GM12878 (cell line): Measurements from ENCODE around the gene OMG. TPM values are rescaled to one million over a fixed set of nuclear protein-coding genes. Genes with fewer than 3 reads are reported as not detected.

Source experiments
- ATAC-seq: fragments of 200-7000 bp; cut with Tn5 transposase; 3 replicates; pipeline ENCODE4 v1.9.1; 2020; ENCODE audit warnings: mild to moderate bottlenecking, moderate library complexity
- BruUV-seq: library from RNA; stranded (reverse); fragments of 400-500 nt; replicated peaks from 2 replicates; lab custom pipeline; 2021; lab: Mats Ljungman, UMichigan
- CTCF ChIA-PET: fragments of 300-600 bp; sonication (Branson Sonifier 250); formaldehyde crosslinking; extraction: SDS; loops from one replicate; lab custom pipeline; 2021; ENCODE audit warnings: inconsistent platforms; lab: Yijun Ruan, JAX
- POLR2A ChIA-PET: fragments of 350-600 bp; formaldehyde crosslinking; extraction: SDS; loops from one replicate; lab custom pipeline; 2021; ENCODE audit warnings: inconsistent platforms; lab: Charles Lee
- RAD21 ChIA-PET: fragments of 300-600 bp; sonication (Branson Sonifier 250); formaldehyde crosslinking; loops from one replicate; lab custom pipeline; 2023; ENCODE audit warnings: antibody characterized with exemption; ENCODE audit not compliant: unreplicated experiment; lab: Charles Lee
- SMC1A ChIA-PET: fragments of 300-600 bp; sonication (Branson Sonifier 250); formaldehyde crosslinking; loops from one replicate; lab custom pipeline; 2023; ENCODE audit not compliant: unreplicated experiment, uncharacterized antibody; lab: Charles Lee
- DNase-seq: peaks from one replicate; pipeline ENCODE4 v3.0.0-alpha.2; 2011; ENCODE audit warnings: low read depth, low spot score
- FAIRE-seq: peaks from 3 replicates; lab custom pipeline; 2011; peaks lifted over from hg19 to GRCh38; lab: Jason Lieb, UNC
- H2AFZ ChIP-seq: 2 replicates; pipeline ENCODE4 v1.6.0; 2011; ENCODE audit warnings: low read depth, low read length, control low read depth; ENCODE audit not compliant: control insufficient read depth
- H3K27ac ChIP-seq: 2 replicates; pipeline ENCODE4 v1.5.1; 2011; ENCODE audit warnings: control low read depth; ENCODE audit not compliant: control insufficient read depth, insufficient read depth
- H3K27me3 ChIP-seq, 2 experiments: replicated peaks in 1 of 2; 2 replicates each; pipeline versions ENCODE4 v1.6.0 to v1.6.1; 2011; ENCODE audit warnings: low read length in 1 of 2; ENCODE audit not compliant: control insufficient read depth in 2 of 2, insufficient read depth in 2 of 2
- H3K36me3 ChIP-seq, 2 experiments: 2 replicates each; pipeline ENCODE4 v1.5.1; 2011; ENCODE audit warnings: low read length in 1 of 2; ENCODE audit not compliant: control insufficient read depth in 2 of 2, insufficient read depth in 2 of 2
- H3K4me1 ChIP-seq: 2 replicates; pipeline ENCODE4 v1.6.1; 2011; ENCODE audit warnings: mild to moderate bottlenecking, low read length, moderate library complexity, mixed read lengths; ENCODE audit not compliant: control insufficient read depth, insufficient read depth
- H3K4me2 ChIP-seq: 2 replicates; pipeline ENCODE4 v1.6.0; 2011; ENCODE audit warnings: control low read depth; ENCODE audit not compliant: control insufficient read depth, insufficient read depth
- H3K4me3 ChIP-seq: fragments of 200-600 bp; sonication (generic); 2 replicates; pipeline ENCODE4 v1.5.1; 2016
- H3K79me2 ChIP-seq: 2 replicates; pipeline ENCODE4 v1.6.0; 2011; ENCODE audit warnings: low read length; ENCODE audit not compliant: control insufficient read depth, insufficient read depth
- H3K9ac ChIP-seq: 2 replicates; pipeline ENCODE4 v1.8.0; 2011; ENCODE audit warnings: low read length, control low read depth, mixed read lengths; ENCODE audit not compliant: control insufficient read depth, insufficient read depth
- H3K9me3 ChIP-seq: replicated peaks from 3 replicates; pipeline ENCODE4 v1.5.1; 2011; ENCODE audit warnings: mild to moderate bottlenecking, low read length; ENCODE audit not compliant: control insufficient read depth, insufficient read depth
- H4K20me1 ChIP-seq: 2 replicates; pipeline ENCODE4 v1.6.0; 2011; ENCODE audit not compliant: control insufficient read depth, insufficient read depth
- BACH1 ChIP-seq: fragments of 450-650 bp; IDR thresholded peaks from 2 replicates; pipeline ENCODE4 v1.6.1; 2017; ENCODE audit warnings: mild to moderate bottlenecking, borderline replicate concordance
- CBFB ChIP-seq: IDR thresholded peaks from 2 replicates; pipeline ENCODE4 v1.6.1; 2016; ENCODE audit warnings: antibody characterized with exemption, low read depth
- CREM ChIP-seq: IDR thresholded peaks from 2 replicates; pipeline ENCODE4 v1.6.1; 2014; ENCODE audit warnings: antibody characterized with exemption, low read depth
- EGR1 ChIP-seq, 2 experiments: IDR thresholded peaks; 1 replicate in 1 of 2; 2 replicates in 1 of 2; pipeline ENCODE4 v1.6.1; 2011 to 2012; ENCODE audit warnings: low read depth in 2 of 2, low read length in 2 of 2, borderline replicate concordance in 1 of 2, mild to moderate bottlenecking in 1 of 2, moderate library complexity in 1 of 2
- FOXM1 ChIP-seq: IDR thresholded peaks from 2 replicates; pipeline ENCODE4 v1.6.1; 2012; ENCODE audit warnings: low read depth, mild to moderate bottlenecking, inconsistent platforms, low read length, moderate library complexity
- GATAD2B ChIP-seq: fragments of 450-650 bp; conservative IDR thresholded peaks from 2 replicates; pipeline ENCODE4 v1.6.1; 2017; ENCODE audit warnings: low read depth, mild to moderate bottlenecking, moderate library complexity
- HDGF ChIP-seq: fragments of 450-650 bp; IDR thresholded peaks from 2 replicates; pipeline ENCODE4 v1.6.1; 2016; ENCODE audit warnings: antibody characterized with exemption
- MLLT1 ChIP-seq: fragments of 450-650 bp; IDR thresholded peaks from 2 replicates; pipeline ENCODE4 v1.6.1; 2016; ENCODE audit warnings: mild to moderate bottlenecking
- MYB ChIP-seq: fragments of 150-350 bp; IDR thresholded peaks from 2 replicates; pipeline ENCODE4 v1.6.1; 2014; ENCODE audit warnings: mild to moderate bottlenecking, low read depth, low read length, borderline replicate concordance
- MYC ChIP-seq: IDR thresholded peaks from 2 replicates; pipeline ENCODE4 v1.6.1; 2011; ENCODE audit warnings: mild to moderate bottlenecking, low read length, moderate library complexity, inconsistent platforms; ENCODE audit not compliant: insufficient read depth, insufficient replicate concordance, insufficient read length, severe bottlenecking
- NFYA ChIP-seq: IDR thresholded peaks from 2 replicates; pipeline ENCODE4 v1.6.1; 2011; ENCODE audit warnings: low read depth, mild to moderate bottlenecking, low read length, improper control_type of control experiment, borderline replicate concordance
- PAX8 ChIP-seq: fragments of 450-650 bp; IDR thresholded peaks from 2 replicates; pipeline ENCODE4 v1.6.1; 2017; ENCODE audit warnings: mild to moderate bottlenecking, moderate library complexity
- SMAD1 ChIP-seq: fragments of 450-650 bp; IDR thresholded peaks from 2 replicates; pipeline ENCODE4 v1.6.1; 2018; ENCODE audit warnings: mild to moderate bottlenecking, low read depth; ENCODE audit not compliant: partially characterized antibody
- SREBF2 ChIP-seq: IDR thresholded peaks from 2 replicates; pipeline ENCODE4 v1.6.1; 2012; ENCODE audit warnings: mild to moderate bottlenecking, low read length
- TAF1 ChIP-seq: IDR thresholded peaks from 2 replicates; pipeline ENCODE4 v1.6.1; 2011; ENCODE audit warnings: mild to moderate bottlenecking, low read depth, low read length, borderline replicate concordance
- WRNIP1 ChIP-seq: IDR thresholded peaks from 2 replicates; pipeline ENCODE4 v1.6.1; 2011; ENCODE audit warnings: low read depth, low read length, improper control_type of control experiment, borderline replicate concordance
- ZNF384 ChIP-seq: IDR thresholded peaks from 2 replicates; pipeline ENCODE4 v1.6.1; 2012; ENCODE audit warnings: low read depth, mild to moderate bottlenecking, low read length, improper control_type of control experiment, borderline replicate concordance
- WGBS: methylation state at CpG from one replicate; pipeline ENCODE4 v1.1.6; 2016; ENCODE audit warnings: low lambda C conversion rate; ENCODE audit not compliant: insufficient replicate concordance, insufficient coverage; ENCODE audit errors: missing lambda C conversion rate; 5-methylcytosine and 5-hydroxymethylcytosine counted together
- in situ Hi-C: fragments of 300-500 bp; cut with MboI; formaldehyde crosslinking; loops from 9 replicates; pipeline ENCODE4 v1.14.3; 2018; ENCODE audit warnings: mixed read lengths
- intact Hi-C: fragments of 100-400 bp; cut with micrococcal nuclease; formaldehyde crosslinking; loops from one replicate; pipeline ENCODE4 v1.14.2; 2022; ENCODE audit not compliant: unreplicated experiment
- polyA plus RNA-seq, 11 experiments: library from polyadenylated mRNA; depleted of rRNA in 4 of 11; unstranded in 6 of 11; stranded (reverse) in 5 of 11; fragments of >200 nt; fragmentation: Nextera tagmentation in 4 of 11; fragmentation: Illumina TruSeq in 1 of 11; extraction: Ambion mirVana in 4 of 11; extraction: Trizol in 1 of 11; gene quantifications; 1 replicate in 1 of 11; 2 replicates in 10 of 11; pipeline versions ENCODE4 v1.2.1 to v1.2.3, GENCODE V29; 2011 to 2016; ENCODE audit warnings: inconsistent platforms in 2 of 11, missing spikeins in 2 of 11, low read depth in 1 of 11
- total RNA-seq, 4 experiments: library from RNA; depleted of rRNA in 3 of 4; stranded (reverse); fragments of >200 nt in 3 of 4; fragmentation: Illumina TruSeq in 1 of 4; extraction: Trizol in 1 of 4; gene quantifications; 2 replicates each; pipeline versions ENCODE4 v1.2.1 to v1.2.3, GENCODE V29; 2013 to 2021

Gene OMG
- total and polyA plus RNA-seq, 10 of the 15 experiments (the other 5 are each of a cell fraction or from before 2014, with no cell fraction given) = 0.09 to 0.96 (median 0.26) TPM

GRCh38 chr17:31281061-31281460, 16.0 kb downstream of the OMG start:
- SMC1A ChIA-PET = interaction anchor here (1.1 kb wide), 1 partner anchor 31 kb away, joined by 3 read pairs; no protein-coding TSS in a partner anchor
- ATAC-seq (no peak), DNase-seq (no peak), FAIRE-seq (no peak)
- Histone ChIP-seq H3K4me3 (no peak overlapping the region), H3K27me3 (no peaks in the 10 kb centered on the region), H3K9ac (no peak overlapping the region), H3K4me2 (no peak overlapping the region), H3K4me1 (no peaks in the 10 kb centered on the region), H3K79me2 (no peaks in the 10 kb centered on the region), H2AFZ (no peak overlapping the region), H3K27ac (no peak overlapping the region), H3K36me3 (peaks cover 0 to 7% of the 10 kb centered on the region in 2 experiments; a peak in 2 of 4 replicates), H3K9me3 (no peaks in the 10 kb centered on the region), H4K20me1 (no peaks in the 10 kb centered on the region)
- RAD21 ChIA-PET = no interaction called here
- in situ Hi-C loops (no loop called here), intact Hi-C loops (no loop called here)
- WGBS = 100% methylated on average over 2 of the region's 2 CpGs
- POLR2A ChIA-PET = interaction anchor here (0.7 kb wide), 1 partner anchor 11 kb away, joined by 4 read pairs; no protein-coding TSS in a partner anchor
- no TSS peak for BruUV-seq
- TF ChIP-seq WRNIP1 (no peak), GATAD2B (no peak), SREBF2 (no peak), SMAD1 (no peak), BACH1 (no peak), CBFB (no peak), ZNF384 (no peak), MYB (no peak), NFYA (no peak), CREM (no peak), EGR1 (IDR thresholded peaks at IDR 0.05; ENCODE audit: borderline replicate concordance in 1 of 2, low read depth in 2 of 2, low read length in 2 of 2) (no peak), MYC (no peak), MLLT1 (no peak), FOXM1 (no peak), PAX8 (no peak), TAF1 (no peak), HDGF (no peak)
- CTCF ChIA-PET = interaction anchor here (1.1 to 1.2 kb wide), 3 partner anchors 14 to 92 kb away, joined by 3 to 4 read pairs (median 3); no protein-coding TSS in a partner anchor
